Kidney (tissue), 14 donors: ENCODE data around the gene FCER1G. TPM values are rescaled to one million over a fixed set of nuclear protein-coding genes. Genes with fewer than 3 reads are reported as not detected.

ENCODE experiments used
- DNase-seq, 5 donors: peaks; one replicate each; pipeline ENCODE4 v3.0.0-alpha.2; 2013 to 2020
- FAIRE-seq: peaks from 2 replicates; lab custom pipeline; 2012; peaks lifted over from hg19 to GRCh38; lab: Jason Lieb, UNC
- H3K27ac ChIP-seq, 2 donors: one replicate each; pipeline ENCODE4 v1.7.0; 2013; ENCODE audit warnings: low read depth in 2 of 2, low read length in 2 of 2, inconsistent platforms in 1 of 2
- H3K27me3 ChIP-seq: one replicate; pipeline ENCODE4 v1.7.1; 2013; ENCODE audit warnings: low read length, inconsistent platforms; ENCODE audit not compliant: control insufficient read depth, insufficient read depth
- H3K36me3 ChIP-seq, 3 donors: one replicate each; pipeline versions ENCODE4 v1.7.0 to v1.7.1; 2013; ENCODE audit warnings: low read length in 3 of 3, control low read depth in 1 of 3, inconsistent platforms in 1 of 3; ENCODE audit not compliant: insufficient read depth in 3 of 3, control insufficient read depth in 2 of 3
- H3K4me1 ChIP-seq, 3 donors: one replicate each; pipeline versions ENCODE4 v1.7.0 to v1.7.1; 2013; ENCODE audit warnings: low read length in 3 of 3, inconsistent platforms in 1 of 3, low read depth in 1 of 3; ENCODE audit not compliant: control insufficient read depth in 2 of 3, insufficient read depth in 2 of 3
- H3K4me3 ChIP-seq, 3 donors: one replicate each; pipeline versions ENCODE4 v1.7.0 to v1.8.1; 2013; ENCODE audit warnings: low read length in 3 of 3, control low read depth in 1 of 3, inconsistent platforms in 1 of 3
- H3K9ac ChIP-seq, 3 donors: one replicate each; pipeline versions ENCODE4 v1.7.0 to v1.7.1; 2013; ENCODE audit warnings: low read length in 3 of 3, control low read depth in 1 of 3, inconsistent platforms in 1 of 3
- H3K9me3 ChIP-seq, 3 donors: one replicate each; pipeline versions ENCODE4 v1.7.0 to v1.7.1; 2013; ENCODE audit warnings: low read length in 3 of 3, control low read depth in 1 of 3, inconsistent platforms in 1 of 3; ENCODE audit not compliant: control insufficient read depth in 2 of 3, insufficient read depth in 1 of 3
- CTCF ChIP-seq: IDR thresholded peaks from 3 replicates; pipeline ENCODE4 v1.5.1; 2012; ENCODE audit warnings: mild to moderate bottlenecking, moderate library complexity, borderline replicate concordance; ENCODE audit not compliant: insufficient read depth; ENCODE audit errors: extremely low read depth
- intact Hi-C: fragments of 100-400 bp; cut with DNase I; formaldehyde crosslinking; loops from one replicate; pipeline ENCODE4 v1.11.1; 2022
- polyA plus RNA-seq: library from polyadenylated mRNA; stranded (reverse); fragments of 350-450 nt; fragmentation: Illumina TruSeq; extraction: RNeasy Lipid Tissue Mini Kit (QIAGEN cat#74804); gene quantifications from one replicate; pipeline ENCODE4 v1.2.3, GENCODE V29; 2014; ENCODE audit warnings: low read depth, low replicate concordance; ENCODE audit not compliant: insufficient read depth
- total RNA-seq: library from RNA; stranded (reverse); fragmentation: NEBNext Ultra II Directional; extraction: Animal tissue kit (Norgen Biotek cat#: 25700); gene quantifications from one replicate; pipeline ENCODE4 v1.2.1, GENCODE V29; 2021
- donor health status: control.
- donor health status: control.
- donor health status: control.
- donor health status: control.
- donor health status: control.
- donor health status: DM: yes; HTN: yes; CAD: no.
- donor health status: Normal renal cell carcinoma (clear cell type).

FCER1G gene
- total and polyA plus RNA-seq, 2 donors from 2014 or later: 38.9 to 43.4 TPM

- Histone ChIP-seq H3K4me3 (no peak overlapping the region), H3K36me3 (peaks cover 17 to 42% (median 29%) of the 10 kb centered on the region in 3 donors)
Observed at GRCh38 chr1:161214369-161214768, 726 bp upstream of the FCER1G start.

GRCh38 chr1:161216945-161217712 lies 2.0 kb downstream of the FCER1G start:
- H3K27me3 ChIP-seq: no peaks in the 10 kb centered on the region
- intact Hi-C loops: loop anchor here (10.0 kb wide), 1 partner anchor 158 kb away; no protein-coding TSS in a partner anchor
- TF ChIP-seq CTCF: no peak
- DNase-seq: peak in 1 of 5 donors; percentile 7
- H3K4me1 ChIP-seq: peaks cover 0 to 10% (median 4%) of the 10 kb centered on the region in 3 donors
- H3K36me3 ChIP-seq: peaks cover 11 to 21% (median 19%) of the 10 kb centered on the region in 3 donors
- peak overlapping the region in 1 of 3 donors; percentile 36 for H3K9ac ChIP-seq
- H3K27ac ChIP-seq: peak overlapping the region; percentile 55 to 87
- FAIRE-seq: no peak
- peak overlapping the region in 1 of 3 donors; percentile 47 for H3K4me3 ChIP-seq
- no peaks in the 10 kb centered on the region for H3K9me3 ChIP-seq

More at GRCh38 chr1:161214369-161214768, 726 bp upstream of the FCER1G start:
- DNase-seq (peak in 1 of 5 donors; percentile 23), FAIRE-seq (no peak)
- no peaks in the 10 kb centered on the region for H3K9me3 ChIP-seq
- no peak for TF ChIP-seq CTCF
- intact Hi-C loops: loop anchor here (10.0 kb wide), 1 partner anchor 160 kb away; no protein-coding TSS in a partner anchor
- H3K27ac ChIP-seq: no peak overlapping the region
- no peaks in the 10 kb centered on the region for H3K27me3 ChIP-seq
- no peak overlapping the region for H3K9ac ChIP-seq
- H3K4me1 ChIP-seq: peaks cover 0 to 6% (median 1%) of the 10 kb centered on the region in 3 donors

- DNase-seq: no peak
- Histone ChIP-seq H3K9ac (no peak overlapping the region), H3K4me3 (no peak overlapping the region), H3K36me3 (peaks cover 10 to 17% (median 15%) of the 10 kb centered on the region in 3 donors), H3K4me1 (peaks cover 0 to 10% (median 4%) of the 10 kb centered on the region in 3 donors), H3K9me3 (no peaks in the 10 kb centered on the region), H3K27ac (peak overlapping the region in 1 of 2 donors; percentile 59), H3K27me3 (no peaks in the 10 kb centered on the region)
- no peak for FAIRE-seq
- intact Hi-C loops: loop anchor here (10.0 kb wide), 1 partner anchor 157 kb away; no protein-coding TSS in a partner anchor
- no peak for TF ChIP-seq CTCF
Observed at GRCh38 chr1:161217831-161218230, 2.7 kb downstream of the FCER1G start.
